ENCODE results near the gene PARL. TPM values are rescaled to one million over a fixed set of nuclear protein-coding genes. Genes with fewer than 3 reads are reported as not detected.

The PARL gene
- total RNA-seq, 4 donors from 2014 or later: 7.4 to 69.9 (median 22.5) TPM

- intact Hi-C loops (cut with DNase I; ENCODE audit: low total_unique reads): no loop called here
- H3K27ac ChIP-seq: no peak overlapping the region
- H3K27me3 ChIP-seq: no peaks in the 10 kb centered on the region
- H3K36me3 ChIP-seq: no peaks in the 10 kb centered on the region
- no peak for DNase-seq
- H3K9me3 ChIP-seq: no peaks in the 10 kb centered on the region
- no peak for TF ChIP-seq POLR2A (IDR thresholded peaks at IDR 0.05)
- TF ChIP-seq, protein P1, sequence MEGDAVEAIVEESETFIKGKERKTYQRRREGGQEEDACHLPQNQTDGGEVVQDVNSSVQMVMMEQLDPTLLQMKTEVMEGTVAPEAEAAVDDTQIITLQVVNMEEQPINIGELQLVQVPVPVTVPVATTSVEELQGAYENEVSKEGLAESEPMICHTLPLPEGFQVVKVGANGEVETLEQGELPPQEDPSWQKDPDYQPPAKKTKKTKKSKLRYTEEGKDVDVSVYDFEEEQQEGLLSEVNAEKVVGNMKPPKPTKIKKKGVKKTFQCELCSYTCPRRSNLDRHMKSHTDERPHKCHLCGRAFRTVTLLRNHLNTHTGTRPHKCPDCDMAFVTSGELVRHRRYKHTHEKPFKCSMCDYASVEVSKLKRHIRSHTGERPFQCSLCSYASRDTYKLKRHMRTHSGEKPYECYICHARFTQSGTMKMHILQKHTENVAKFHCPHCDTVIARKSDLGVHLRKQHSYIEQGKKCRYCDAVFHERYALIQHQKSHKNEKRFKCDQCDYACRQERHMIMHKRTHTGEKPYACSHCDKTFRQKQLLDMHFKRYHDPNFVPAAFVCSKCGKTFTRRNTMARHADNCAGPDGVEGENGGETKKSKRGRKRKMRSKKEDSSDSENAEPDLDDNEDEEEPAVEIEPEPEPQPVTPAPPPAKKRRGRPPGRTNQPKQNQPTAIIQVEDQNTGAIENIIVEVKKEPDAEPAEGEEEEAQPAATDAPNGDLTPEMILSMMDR (IDR thresholded peaks at IDR 0.05): no peak
- H3K4me1 ChIP-seq: no peaks in the 10 kb centered on the region
- H3K4me3 ChIP-seq: no peak overlapping the region
Observed at GRCh38 chr3:183844606-183845005, 40.1 kb downstream of the PARL start.

- Histone ChIP-seq H3K4me3 (no peak overlapping the region), H3K27me3 (no peaks in the 10 kb centered on the region), H3K36me3 (no peaks in the 10 kb centered on the region), H3K9me3 (no peaks in the 10 kb centered on the region), H3K27ac (no peak overlapping the region), H3K4me1 (no peaks in the 10 kb centered on the region)
- intact Hi-C loops (cut with DNase I; ENCODE audit: low total_unique reads): no loop called here
- DNase-seq: no peak
- no peak for TF ChIP-seq POLR2A (IDR thresholded peaks at IDR 0.05)
- TF ChIP-seq, protein P1 (IDR thresholded peaks at IDR 0.05): no peak
Observed at GRCh38 chr3:183839751-183840150, 44.9 kb downstream of the PARL start.

DNA sequence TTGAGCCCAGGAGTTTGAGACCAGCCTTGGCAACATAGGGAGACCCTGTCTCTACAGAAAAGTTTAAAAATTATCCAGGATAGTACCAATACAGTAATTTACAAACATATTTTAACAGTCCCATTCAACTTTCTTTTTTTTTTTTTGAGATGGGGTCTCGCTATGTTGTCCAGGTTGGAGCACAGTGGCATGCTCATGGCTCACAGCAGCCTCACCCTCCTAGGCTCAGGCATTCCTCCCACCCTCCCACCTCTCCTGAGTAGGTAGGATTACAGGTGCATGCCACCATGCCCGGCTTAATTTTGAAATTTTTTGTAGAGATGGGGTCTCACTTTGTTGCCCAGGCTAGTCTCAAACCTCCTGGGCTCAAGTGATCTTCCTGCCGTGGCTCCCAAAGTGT, 46.8 kb downstream of the PARL start:
- Histone ChIP-seq H3K4me1 (no peaks in the 10 kb centered on the region), H3K27me3 (no peaks in the 10 kb centered on the region), H3K4me3 (no peak overlapping the region), H3K36me3 (no peaks in the 10 kb centered on the region), H3K27ac (no peak overlapping the region), H3K9me3 (no peaks in the 10 kb centered on the region)
- DNase-seq: no peak
- intact Hi-C loops (cut with DNase I; ENCODE audit: low total_unique reads): no loop called here
- TF ChIP-seq, protein P1 (IDR thresholded peaks at IDR 0.05): no peak
- TF ChIP-seq POLR2A (IDR thresholded peaks at IDR 0.05): no peak

DNA sequence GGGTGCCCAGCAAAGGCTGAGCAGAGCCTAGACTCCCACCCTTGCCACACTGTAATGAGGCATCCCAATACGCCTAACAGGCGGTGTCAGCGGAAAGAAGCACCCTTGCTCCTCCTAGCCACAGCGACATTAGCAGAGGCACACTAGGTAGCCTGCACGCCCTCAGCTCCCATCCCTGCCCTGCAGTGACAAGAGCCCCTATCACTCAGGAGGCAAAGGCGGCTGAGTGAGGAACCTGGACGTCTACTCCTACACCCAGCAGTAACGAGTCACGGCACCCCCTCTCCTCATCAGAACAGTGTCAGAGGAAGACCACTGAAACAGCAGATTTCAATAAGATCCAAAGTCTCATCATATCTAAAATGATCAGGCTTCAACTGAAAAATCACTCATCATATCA, 47.3 kb downstream of the PARL start:
- no peaks in the 10 kb centered on the region for H3K4me1 ChIP-seq
- no peak overlapping the region for H3K27ac ChIP-seq
- DNase-seq: no peak
- H3K36me3 ChIP-seq: no peaks in the 10 kb centered on the region
- TF ChIP-seq, protein P1 (IDR thresholded peaks at IDR 0.05): no peak
- TF ChIP-seq POLR2A (IDR thresholded peaks at IDR 0.05): no peak
- no peaks in the 10 kb centered on the region for H3K27me3 ChIP-seq
- intact Hi-C loops (cut with DNase I; ENCODE audit: low total_unique reads): no loop called here
- no peak overlapping the region for H3K4me3 ChIP-seq
- no peaks in the 10 kb centered on the region for H3K9me3 ChIP-seq

GRCh38 chr3:183833516-183833915, 51.2 kb downstream of the PARL start:
- Histone ChIP-seq H3K27ac (no peak overlapping the region), H3K27me3 (no peaks in the 10 kb centered on the region), H3K36me3 (no peaks in the 10 kb centered on the region), H3K4me3 (no peak overlapping the region), H3K4me1 (no peaks in the 10 kb centered on the region), H3K9me3 (no peaks in the 10 kb centered on the region)
- DNase-seq: no peak
- TF ChIP-seq POLR2A (IDR thresholded peaks at IDR 0.05): no peak
- TF ChIP-seq, protein P1 (IDR thresholded peaks at IDR 0.05): no peak
- intact Hi-C loops (cut with DNase I; ENCODE audit: low total_unique reads): no loop called here

Data from uterus (tissue), 4 donors.